ENCODE data around the gene LRRC45.

DNA sequence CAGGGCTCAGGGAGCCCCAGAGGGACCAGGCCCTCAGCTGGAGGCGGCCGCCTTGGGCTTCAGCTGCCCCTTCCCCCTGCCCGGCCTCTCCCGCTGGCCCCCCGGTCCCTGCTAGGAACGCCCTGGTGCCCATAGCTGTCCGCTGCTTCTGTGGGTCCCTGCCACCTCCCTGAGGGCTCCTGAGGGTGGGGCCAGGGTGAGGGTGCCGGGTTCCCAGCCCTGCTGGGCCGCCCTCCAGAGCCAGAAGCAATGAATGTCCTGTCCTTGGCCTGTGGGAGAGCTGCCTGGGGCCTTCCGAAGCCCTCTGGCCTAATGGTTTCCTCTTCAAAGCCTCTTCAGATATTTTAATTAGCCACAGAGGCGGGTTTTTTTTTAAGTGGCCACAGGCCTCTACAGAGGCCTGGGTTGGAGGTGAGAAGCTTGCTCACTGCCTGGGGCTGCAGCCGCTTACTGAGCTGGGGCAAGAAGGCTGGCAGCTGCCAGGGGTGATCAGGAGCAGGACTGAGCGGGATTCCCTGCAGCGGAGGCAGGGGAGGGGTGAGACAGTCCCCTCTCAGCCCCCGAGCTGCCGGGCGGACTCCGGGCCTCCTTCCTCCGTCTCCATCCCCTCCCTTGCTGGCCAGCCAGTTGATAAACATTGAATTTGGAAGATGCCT lies 10.3 kb upstream of the LRRC45 start:
- TF ChIP-seq CTCF (conservative IDR thresholded peaks at IDR 0.05), result no peak
- no peak for TF ChIP-seq ZFX (IDR thresholded peaks at IDR 0.05)
